ENCODE results near the gene ACYP1. TPM values are rescaled to one million over a fixed set of nuclear protein-coding genes. Genes with fewer than 3 reads are reported as not detected.

ACYP1 gene
- total and polyA plus RNA-seq, 9 of the 15 experiments (the other 6 are each of a cell fraction or from before 2014, with no cell fraction given), result 19.9 to 113 (median 52.3) TPM

DNA sequence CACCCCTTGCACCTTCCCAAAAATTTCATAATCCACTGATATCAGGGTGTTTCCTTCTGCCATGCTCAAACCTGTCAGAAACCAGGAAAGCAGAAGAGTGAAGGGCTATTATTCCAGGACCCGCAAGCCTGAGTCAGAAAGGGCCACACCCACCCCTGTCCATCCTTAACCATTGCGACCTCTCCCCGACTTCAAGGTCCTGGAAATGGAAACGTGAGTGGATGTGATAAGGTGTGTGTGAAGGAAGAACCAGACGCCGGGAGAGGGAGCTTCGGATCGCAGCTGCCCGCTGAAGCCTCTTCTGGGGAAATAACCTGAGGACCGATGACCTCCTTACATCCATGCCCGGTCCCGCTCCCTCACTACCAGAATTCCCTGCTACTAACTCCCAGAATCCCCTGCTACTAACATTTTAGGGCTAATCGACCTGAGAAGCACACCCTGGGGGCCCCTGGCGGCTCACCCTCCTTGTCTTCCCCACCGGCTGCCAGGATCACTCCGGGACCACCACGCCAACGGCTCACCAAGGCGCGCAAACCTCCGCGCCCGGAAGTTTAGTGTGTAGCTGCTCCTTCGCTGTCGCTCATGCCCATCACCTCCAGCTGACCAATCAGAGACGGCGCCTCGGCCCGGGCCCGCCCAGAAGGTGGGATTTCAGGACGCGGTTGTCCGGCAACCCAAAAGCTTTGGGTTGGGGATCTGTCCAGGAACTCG, at the start of gene ACYP1 (continued):
- TF ChIP-seq, protein P1, sequence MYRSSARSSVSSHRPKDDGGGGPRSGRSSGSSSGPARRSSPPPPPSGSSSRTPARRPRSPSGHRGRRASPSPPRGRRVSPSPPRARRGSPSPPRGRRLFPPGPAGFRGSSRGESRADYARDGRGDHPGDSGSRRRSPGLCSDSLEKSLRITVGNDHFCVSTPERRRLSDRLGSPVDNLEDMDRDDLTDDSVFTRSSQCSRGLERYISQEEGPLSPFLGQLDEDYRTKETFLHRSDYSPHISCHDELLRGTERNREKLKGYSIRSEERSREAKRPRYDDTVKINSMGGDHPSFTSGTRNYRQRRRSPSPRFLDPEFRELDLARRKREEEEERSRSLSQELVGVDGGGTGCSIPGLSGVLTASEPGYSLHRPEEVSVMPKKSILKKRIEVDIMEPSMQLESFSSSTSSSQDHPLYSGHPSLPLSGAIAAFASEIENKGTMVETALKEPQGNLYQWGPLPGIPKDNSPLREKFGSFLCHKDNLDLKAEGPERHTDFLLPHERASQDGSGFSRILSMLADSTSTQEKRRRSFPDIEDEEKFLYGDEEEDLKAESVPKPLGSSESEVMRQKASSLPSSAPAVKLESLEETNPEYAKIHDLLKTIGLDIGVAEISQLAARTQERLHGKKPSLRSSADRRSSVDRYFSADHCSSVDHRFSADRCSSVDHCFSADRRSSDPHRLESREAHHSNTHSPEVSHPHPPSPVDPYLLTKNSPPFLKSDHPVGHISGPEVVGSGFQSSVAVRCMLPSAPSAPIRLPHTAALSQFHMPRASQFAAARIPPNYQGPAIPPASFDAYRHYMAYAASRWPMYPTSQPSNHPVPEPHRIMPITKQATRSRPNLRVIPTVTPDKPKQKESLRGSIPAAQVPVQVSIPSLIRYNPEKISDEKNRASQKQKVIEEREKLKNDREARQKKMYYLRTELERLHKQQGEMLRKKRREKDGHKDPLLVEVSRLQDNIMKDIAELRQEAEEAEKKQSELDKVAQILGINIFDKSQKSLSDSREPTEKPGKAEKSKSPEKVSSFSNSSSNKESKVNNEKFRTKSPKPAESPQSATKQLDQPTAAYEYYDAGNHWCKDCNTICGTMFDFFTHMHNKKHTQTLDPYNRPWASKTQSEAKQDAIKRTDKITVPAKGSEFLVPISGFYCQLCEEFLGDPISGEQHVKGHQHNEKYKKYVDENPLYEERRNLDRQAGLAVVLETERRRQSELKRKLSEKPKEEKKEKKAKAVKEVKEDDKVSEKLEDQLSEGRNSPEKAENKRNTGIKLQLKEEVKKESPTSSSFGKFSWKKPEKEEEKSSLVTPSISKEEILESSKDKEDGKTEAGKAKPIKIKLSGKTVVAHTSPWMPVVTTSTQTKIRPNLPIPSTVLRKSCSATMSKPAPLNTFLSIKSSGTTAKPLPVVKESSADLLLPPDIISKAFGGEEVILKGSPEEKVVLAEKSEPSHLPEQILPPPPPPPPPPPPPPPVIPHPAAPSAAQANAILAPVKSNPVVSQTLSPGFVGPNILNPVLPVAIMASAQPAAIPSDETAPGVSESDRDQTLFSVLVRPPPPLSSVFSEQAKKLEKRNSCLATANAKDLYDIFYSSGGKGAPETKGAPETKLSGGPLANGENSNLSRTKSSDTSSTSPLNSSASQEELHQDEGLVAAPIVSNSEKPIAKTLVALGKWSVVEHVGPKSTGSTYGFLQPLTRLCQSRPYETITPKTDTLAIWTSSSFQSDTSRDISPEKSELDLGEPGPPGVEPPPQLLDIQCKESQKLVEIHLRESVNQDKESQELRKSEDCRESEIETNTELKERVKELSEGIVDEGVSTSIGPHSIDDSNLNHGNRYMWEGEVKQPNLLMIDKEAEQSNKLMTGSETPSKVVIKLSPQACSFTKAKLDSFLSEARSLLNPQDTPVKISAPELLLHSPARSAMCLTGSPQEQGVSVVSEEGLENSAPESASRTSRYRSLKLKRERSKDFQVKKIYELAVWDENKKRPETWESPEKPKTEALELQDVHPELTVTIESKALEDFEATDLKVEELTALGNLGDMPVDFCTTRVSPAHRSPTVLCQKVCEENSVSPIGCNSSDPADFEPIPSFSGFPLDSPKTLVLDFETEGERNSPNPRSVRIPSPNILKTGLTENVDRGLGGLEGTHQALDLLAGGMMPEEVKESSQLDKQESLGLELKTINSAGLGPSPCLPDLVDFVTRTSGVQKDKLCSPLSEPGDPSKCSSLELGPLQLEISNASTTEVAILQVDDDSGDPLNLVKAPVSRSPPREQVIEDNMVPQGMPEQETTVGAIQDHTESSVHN (IDR thresholded peaks at IDR 0.05; ENCODE audit: borderline replicate concordance in 1 of 2, low read depth in 1 of 2), result no peak
- TF ChIP-seq CBX8 (IDR thresholded peaks at IDR 0.05; ENCODE audit: borderline replicate concordance, extremely low read depth, low read depth, low read length, poor library complexity, severe bottlenecking) (no peak), MAZ (CRISPR knock-in tag; conservative IDR thresholded peaks at IDR 0.05 in 1 of 2, IDR thresholded peaks at IDR 0.05 in 1 of 2) (no peak), CBFB (CRISPR knock-in tag; IDR thresholded peaks at IDR 0.05) (no peak), EZH2 (IDR thresholded peaks at IDR 0.05; ENCODE audit: borderline replicate concordance, low read depth, low read length) (no peak), ZNF232 (CRISPR knock-in tag; IDR thresholded peaks at IDR 0.05) (no peak), THRAP3 (IDR thresholded peaks at IDR 0.05; ENCODE audit: borderline replicate concordance) (no peak), RHOXF2B (CRISPR knock-in tag; conservative IDR thresholded peaks at IDR 0.05) (no peak), PURB (CRISPR knock-in tag; IDR thresholded peaks at IDR 0.05; ENCODE audit: low read depth) (no peak), OTX1 (CRISPR knock-in tag; IDR thresholded peaks at IDR 0.05) (no peak), SIRT6 (IDR thresholded peaks at IDR 0.05; ENCODE audit: low read depth, low read length) (no peak), GATAD2A (IDR thresholded peaks at IDR 0.05) (no peak), TGIF2 (CRISPR knock-in tag; IDR thresholded peaks at IDR 0.05) (no peak), HNRNPL (IDR thresholded peaks at IDR 0.05; ENCODE audit: low read depth, low read length) (no peak)
